Peyer's patch (tissue), 4 donors: ENCODE results near the gene KIF6.

Source experiments
- POLR2A ChIP-seq, 2 donors: fragments of 450-650 bp; IDR thresholded peaks; one replicate each; pipeline ENCODE4 v1.5.1; 2017; ENCODE audit warnings: antibody characterized with exemption in 2 of 2, mild to moderate bottlenecking in 2 of 2, moderate library complexity in 2 of 2
- TF ChIP-seq, protein P1 (sequence below), 6 experiments: fragments of 450-650 bp in 4 of 6; fragments of 200-600 bp in 2 of 6; sonication (generic) in 1 of 6; IDR thresholded peaks; one replicate each; pipeline ENCODE4 v1.5.1; 2017 to 2019; ENCODE audit warnings: antibody characterized with exemption in 6 of 6, mild to moderate bottlenecking in 3 of 6, moderate library complexity in 1 of 6

- TF ChIP-seq, protein P1, sequence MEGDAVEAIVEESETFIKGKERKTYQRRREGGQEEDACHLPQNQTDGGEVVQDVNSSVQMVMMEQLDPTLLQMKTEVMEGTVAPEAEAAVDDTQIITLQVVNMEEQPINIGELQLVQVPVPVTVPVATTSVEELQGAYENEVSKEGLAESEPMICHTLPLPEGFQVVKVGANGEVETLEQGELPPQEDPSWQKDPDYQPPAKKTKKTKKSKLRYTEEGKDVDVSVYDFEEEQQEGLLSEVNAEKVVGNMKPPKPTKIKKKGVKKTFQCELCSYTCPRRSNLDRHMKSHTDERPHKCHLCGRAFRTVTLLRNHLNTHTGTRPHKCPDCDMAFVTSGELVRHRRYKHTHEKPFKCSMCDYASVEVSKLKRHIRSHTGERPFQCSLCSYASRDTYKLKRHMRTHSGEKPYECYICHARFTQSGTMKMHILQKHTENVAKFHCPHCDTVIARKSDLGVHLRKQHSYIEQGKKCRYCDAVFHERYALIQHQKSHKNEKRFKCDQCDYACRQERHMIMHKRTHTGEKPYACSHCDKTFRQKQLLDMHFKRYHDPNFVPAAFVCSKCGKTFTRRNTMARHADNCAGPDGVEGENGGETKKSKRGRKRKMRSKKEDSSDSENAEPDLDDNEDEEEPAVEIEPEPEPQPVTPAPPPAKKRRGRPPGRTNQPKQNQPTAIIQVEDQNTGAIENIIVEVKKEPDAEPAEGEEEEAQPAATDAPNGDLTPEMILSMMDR (IDR thresholded peaks at IDR 0.05) = no peak
- no peak for TF ChIP-seq POLR2A (IDR thresholded peaks at IDR 0.05)
Measured at GRCh38 chr6:39387785-39388184, 337.4 kb downstream of the KIF6 start.
